ENCODE data around the gene MOB3C.

- TF ChIP-seq EZH2phosphoT487 (conservative IDR thresholded peaks at IDR 0.05; ENCODE audit: low read length) = no peak
- TF ChIP-seq CTCF (IDR thresholded peaks at IDR 0.05; ENCODE audit: insufficient read depth, low read length, poor library complexity, severe bottlenecking) = no peak
Measured at GRCh38 chr1:46569116-46569515, 47.5 kb downstream of the MOB3C start.

Measured in SU-DHL-6 (cell line).